GM12872 (cell line): ENCODE data around the gene NAA11.

Experiments
- CTCF ChIP-seq: IDR thresholded peaks from 3 replicates; pipeline ENCODE4 v1.5.1; 2011; ENCODE audit warnings: low read depth, mild to moderate bottlenecking, low read length, moderate library complexity; ENCODE audit not compliant: insufficient read depth

The NAA11 gene

GRCh38 chr4:79334341-79334740 is 8.5 kb upstream of the NAA11 start:
- no peak for TF ChIP-seq CTCF

GRCh38 chr4:79331126-79331876 is 5.4 kb upstream of the NAA11 start:
- no peak for TF ChIP-seq CTCF

GRCh38 chr4:79330720-79331119 is 4.9 kb upstream of the NAA11 start:
- TF ChIP-seq CTCF, result no peak

GRCh38 chr4:79325436-79325835 is 425 bp downstream of the NAA11 start:
- TF ChIP-seq CTCF, result no peak

GRCh38 chr4:79319975-79320374 is 5.9 kb downstream of the NAA11 start:
- no peak for TF ChIP-seq CTCF

GRCh38 chr4:79317711-79318110 is 8.2 kb downstream of the NAA11 start:
- TF ChIP-seq CTCF, result no peak

GRCh38 chr4:79315891-79316290 is 10.0 kb downstream of the NAA11 start:
- TF ChIP-seq CTCF, result no peak
